ENCODE measurements around the gene LARP1.

LARP1 gene

DNA sequence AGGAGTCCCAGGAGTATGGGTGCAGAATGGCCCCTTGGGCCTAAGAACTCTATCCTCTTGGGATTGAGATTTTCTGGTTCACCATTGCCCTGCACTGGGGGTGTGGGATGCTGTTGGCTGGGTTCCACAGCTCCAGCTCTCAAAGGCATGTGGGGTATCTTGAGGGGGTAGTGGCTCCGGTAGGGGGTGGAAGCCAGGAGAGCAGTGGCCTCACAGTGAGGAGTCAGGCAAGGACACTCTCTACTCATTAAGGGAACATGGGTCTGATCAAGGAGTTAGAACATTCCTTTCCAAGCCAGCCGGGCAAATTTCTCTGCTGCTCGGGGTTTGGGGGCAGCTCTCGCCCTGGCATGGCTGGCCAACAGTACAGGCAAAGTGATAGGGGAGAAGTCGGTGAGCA is 33.0 kb downstream of the LARP1 start:
- TF ChIP-seq, protein P1, sequence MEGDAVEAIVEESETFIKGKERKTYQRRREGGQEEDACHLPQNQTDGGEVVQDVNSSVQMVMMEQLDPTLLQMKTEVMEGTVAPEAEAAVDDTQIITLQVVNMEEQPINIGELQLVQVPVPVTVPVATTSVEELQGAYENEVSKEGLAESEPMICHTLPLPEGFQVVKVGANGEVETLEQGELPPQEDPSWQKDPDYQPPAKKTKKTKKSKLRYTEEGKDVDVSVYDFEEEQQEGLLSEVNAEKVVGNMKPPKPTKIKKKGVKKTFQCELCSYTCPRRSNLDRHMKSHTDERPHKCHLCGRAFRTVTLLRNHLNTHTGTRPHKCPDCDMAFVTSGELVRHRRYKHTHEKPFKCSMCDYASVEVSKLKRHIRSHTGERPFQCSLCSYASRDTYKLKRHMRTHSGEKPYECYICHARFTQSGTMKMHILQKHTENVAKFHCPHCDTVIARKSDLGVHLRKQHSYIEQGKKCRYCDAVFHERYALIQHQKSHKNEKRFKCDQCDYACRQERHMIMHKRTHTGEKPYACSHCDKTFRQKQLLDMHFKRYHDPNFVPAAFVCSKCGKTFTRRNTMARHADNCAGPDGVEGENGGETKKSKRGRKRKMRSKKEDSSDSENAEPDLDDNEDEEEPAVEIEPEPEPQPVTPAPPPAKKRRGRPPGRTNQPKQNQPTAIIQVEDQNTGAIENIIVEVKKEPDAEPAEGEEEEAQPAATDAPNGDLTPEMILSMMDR (conservative IDR thresholded peaks at IDR 0.05), result no peak
- TF ChIP-seq ZFX (IDR thresholded peaks at IDR 0.05), result no peak
- H3K27ac ChIP-seq, result no peak overlapping the region

DNA sequence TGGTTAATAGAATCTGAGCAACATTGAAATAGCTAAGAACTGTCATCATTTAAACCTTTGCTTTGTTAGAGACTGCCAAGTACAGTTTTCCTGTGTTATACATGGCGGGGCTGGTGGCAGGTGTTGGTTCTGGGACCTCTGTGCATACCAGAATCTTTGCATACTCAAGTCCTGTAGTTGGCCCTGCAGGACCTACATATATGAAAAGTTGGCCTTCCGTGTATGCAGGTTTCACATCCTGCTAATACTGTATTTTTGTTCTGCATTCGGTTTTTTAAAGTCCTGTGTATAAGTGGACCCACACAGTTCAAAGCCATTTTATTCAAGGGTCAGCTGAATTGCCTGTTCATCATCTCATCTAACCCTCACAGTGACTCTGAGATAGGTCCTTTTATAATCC is 36.4 kb downstream of the LARP1 start:
- TF ChIP-seq ZFX (IDR thresholded peaks at IDR 0.05), result no peak
- TF ChIP-seq, protein P1 (conservative IDR thresholded peaks at IDR 0.05), result no peak
- no peak overlapping the region for H3K27ac ChIP-seq

DNA sequence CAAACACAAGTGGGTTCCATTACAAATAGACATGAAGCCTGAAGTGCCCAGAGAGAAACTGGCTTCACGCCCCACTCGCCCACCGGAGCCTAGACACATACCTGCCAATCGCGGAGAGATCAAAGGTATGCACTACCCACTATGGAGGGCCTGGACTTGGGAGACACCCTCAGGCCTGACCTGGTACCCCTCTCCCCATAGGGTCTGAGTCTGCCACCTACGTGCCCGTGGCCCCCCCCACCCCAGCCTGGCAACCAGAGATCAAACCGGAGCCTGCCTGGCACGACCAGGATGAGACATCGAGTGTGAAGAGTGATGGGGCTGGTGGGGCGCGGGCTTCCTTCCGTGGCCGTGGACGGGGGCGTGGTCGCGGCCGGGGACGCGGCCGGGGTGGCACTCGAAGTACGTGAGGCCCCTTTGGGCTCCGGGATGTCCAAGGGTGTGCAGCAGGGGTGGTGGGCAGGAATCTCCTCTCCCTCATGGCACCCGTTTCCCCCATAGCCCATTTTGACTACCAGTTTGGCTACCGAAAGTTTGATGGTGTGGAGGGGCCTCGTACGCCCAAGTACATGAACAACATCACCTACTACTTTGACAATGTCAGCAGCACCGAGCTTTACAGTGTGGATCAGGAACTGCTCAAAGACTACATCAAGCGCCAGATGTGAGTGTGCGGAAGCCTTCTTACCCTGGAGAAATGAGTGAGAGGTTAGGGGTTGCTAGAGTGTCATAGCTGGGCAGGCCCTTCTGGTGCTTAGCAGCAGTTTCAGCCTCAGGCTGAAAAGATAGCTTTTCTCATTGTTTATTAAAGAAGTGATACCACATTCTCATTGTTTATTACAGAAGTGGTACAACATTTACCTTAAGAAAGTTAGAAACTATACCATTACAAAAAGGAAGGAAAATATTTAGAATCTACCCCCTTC is 38.7 kb downstream of the LARP1 start:
- no peak overlapping the region for H3K27ac ChIP-seq
- no peak for TF ChIP-seq ZFX (IDR thresholded peaks at IDR 0.05)
- TF ChIP-seq, protein P1 (conservative IDR thresholded peaks at IDR 0.05), result no peak

DNA sequence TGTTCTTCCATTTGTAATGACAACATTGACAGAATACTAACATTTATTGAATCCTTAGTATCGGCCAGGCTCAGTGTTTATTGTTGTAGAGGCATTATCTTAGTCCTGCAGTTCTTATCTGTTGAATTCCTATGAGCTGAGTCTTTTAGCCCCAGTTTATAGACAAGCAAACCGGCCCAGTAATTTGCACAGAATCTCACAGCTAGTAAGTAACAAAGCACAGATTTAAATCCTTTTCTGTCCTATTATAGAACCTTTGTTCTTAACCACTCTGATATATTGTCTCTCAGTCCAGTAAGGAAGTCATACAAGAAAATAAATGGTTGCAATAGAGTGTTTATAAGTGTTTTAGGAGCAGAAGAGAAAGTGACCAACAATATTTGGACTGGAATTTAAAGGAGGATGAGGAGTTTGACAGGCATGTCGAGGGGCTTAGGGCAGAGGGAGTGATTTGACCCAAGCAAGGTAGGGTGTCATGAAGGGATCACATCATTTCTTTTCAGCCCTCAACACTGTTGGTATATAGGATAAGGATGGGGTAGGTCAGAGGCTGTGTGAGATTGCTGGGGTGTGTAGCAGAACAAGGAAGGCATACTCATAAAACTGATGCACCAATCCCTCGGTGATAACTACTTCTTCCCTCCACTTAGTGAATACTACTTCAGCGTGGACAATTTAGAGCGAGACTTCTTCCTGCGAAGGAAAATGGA is 39.5 kb downstream of the LARP1 start:
- TF ChIP-seq, protein P1 (conservative IDR thresholded peaks at IDR 0.05), result no peak
- TF ChIP-seq ZFX (IDR thresholded peaks at IDR 0.05), result no peak

DNA sequence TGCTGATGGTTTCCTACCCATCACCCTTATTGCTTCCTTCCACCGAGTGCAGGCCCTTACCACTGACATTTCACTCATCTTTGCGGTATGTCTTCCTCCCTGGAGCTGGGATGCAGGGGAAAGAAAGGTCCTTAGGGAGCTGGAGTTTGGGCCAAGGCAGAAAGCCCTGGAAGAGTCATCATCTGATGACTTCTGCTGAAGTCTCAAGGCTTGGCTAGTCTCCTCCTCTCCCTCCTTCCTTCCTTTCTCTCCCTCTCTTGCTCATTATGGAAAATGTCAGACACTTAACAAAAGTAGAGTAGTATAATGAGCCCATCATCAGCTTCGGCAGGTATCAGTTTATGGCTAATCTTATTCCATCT is 40.0 kb downstream of the LARP1 start:
- H3K27ac ChIP-seq, result no peak overlapping the region
- TF ChIP-seq, protein P1 (conservative IDR thresholded peaks at IDR 0.05), result no peak
- no peak for TF ChIP-seq ZFX (IDR thresholded peaks at IDR 0.05)

More for the DNA sequence above, 39.5 kb downstream of the LARP1 start:
- H3K27ac ChIP-seq, result no peak overlapping the region

DNA sequence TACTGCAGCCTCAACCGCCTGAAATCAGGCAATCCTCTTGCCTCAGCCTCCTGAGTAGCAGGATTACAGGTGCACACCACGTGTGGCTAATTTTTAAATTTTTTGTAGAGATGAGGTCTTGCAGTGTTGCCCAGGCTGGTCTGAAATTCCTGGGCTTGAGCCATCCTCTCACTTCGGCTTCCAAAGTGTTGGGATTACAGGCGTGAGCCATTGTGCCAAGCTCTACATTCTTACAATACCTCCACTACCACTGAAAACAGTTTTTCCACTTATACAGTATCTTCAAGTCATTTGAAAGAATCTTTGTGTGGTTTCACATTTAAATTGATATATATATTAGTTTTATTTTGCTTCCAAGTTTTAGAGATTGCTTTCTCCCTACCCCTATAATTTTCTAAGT is 42.6 kb downstream of the LARP1 start:
- TF ChIP-seq, protein P1 (conservative IDR thresholded peaks at IDR 0.05), result no peak
- no peak for TF ChIP-seq ZFX (IDR thresholded peaks at IDR 0.05)
- H3K27ac ChIP-seq, result no peak overlapping the region

DNA sequence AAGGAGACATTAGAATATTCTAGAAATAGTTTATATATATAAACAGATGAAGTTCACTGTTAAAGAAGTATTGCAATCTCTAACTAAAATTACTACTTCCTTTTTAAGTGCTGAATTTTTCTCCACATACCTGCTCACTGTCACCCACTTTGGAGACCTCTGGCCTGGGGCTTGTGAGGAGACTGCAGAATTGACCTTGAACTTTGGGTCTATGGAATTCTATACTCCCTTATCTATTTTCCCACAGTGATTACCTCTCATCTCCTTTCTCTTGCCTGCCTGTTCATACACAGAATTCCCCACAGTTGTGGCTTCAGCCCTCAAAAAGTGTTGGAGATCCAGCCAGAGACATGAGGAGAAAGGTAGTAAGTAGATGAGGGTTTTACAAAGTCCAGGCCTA is 45.4 kb downstream of the LARP1 start:
- H3K27ac ChIP-seq, result no peak overlapping the region
- TF ChIP-seq, protein P1 (conservative IDR thresholded peaks at IDR 0.05), result no peak
- no peak for TF ChIP-seq ZFX (IDR thresholded peaks at IDR 0.05)
